NCI-H1694 treated with DMSO at 0.1 percent for 48 hours (cell line): ENCODE measurements around the gene MAMLD1.

Experiments
- DNase-seq: peaks from one replicate; lab custom pipeline; 2025; lab: John Stamatoyannopoulos, UW

Gene MAMLD1

GRCh38 chrX:150502091-150502490 is 139.0 kb downstream of the MAMLD1 start:
- DNase-seq: no peak

GRCh38 chrX:150502979-150503897 is 140.1 kb downstream of the MAMLD1 start:
- DNase-seq: no peak

DNA sequence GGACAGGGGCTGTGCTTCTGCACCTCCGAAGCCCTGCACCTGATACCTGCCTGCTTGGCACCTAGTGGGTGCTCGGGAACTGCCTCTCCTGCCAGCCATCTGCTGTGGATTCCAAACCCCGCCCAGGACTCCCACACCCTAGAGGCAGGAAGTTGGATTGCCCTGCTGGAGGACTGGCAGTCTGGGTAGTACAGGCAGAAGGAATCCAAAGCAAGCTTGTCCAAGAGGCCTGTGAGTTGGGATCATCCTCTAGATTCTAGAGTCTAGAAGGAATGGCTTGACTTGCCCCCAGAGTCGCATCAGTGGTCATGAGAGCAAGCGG is 140.7 kb downstream of the MAMLD1 start:
- no peak for DNase-seq

DNA sequence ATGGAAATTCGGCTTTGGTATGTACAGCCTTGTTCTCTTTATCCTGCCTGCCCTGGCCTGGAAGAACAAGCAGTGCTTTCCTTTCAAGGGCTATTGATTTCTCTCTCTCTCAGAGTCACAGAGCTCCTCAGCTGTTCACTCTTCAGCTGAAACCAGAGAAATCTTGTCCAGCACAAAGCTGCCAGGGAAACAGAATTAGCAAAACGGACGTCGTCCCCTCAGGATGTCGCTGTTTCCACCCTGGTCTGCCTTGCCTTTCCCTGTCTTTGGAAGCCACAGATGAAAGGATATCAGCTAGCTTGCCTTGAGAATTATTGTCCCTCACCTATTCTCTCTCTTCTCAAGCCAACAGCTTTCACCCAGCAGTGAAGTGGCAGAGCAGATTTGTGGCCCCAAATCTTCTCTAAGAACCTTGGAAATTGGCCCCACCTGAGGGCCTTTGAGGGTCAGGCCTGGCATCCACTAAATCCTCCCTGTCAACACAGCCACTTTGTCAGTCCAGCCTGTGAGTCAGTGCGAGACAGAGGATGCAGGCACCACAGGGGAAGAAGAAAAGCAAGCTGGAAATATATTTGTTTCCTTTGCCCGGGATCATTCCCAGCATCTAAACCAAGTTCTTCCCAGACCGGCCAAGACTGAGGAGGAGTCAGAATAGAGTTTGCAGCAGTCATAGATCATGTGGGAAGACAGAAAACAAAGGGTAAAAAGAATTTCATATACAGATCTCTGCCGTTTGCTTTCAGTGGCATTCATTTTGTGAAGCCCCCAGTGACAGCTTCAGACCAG is 141.5 kb downstream of the MAMLD1 start:
- no peak for DNase-seq

GRCh38 chrX:150506020-150506419 is 142.9 kb downstream of the MAMLD1 start:
- no peak for DNase-seq

GRCh38 chrX:150506486-150506885 is 143.4 kb downstream of the MAMLD1 start:
- DNase-seq: no peak

DNA sequence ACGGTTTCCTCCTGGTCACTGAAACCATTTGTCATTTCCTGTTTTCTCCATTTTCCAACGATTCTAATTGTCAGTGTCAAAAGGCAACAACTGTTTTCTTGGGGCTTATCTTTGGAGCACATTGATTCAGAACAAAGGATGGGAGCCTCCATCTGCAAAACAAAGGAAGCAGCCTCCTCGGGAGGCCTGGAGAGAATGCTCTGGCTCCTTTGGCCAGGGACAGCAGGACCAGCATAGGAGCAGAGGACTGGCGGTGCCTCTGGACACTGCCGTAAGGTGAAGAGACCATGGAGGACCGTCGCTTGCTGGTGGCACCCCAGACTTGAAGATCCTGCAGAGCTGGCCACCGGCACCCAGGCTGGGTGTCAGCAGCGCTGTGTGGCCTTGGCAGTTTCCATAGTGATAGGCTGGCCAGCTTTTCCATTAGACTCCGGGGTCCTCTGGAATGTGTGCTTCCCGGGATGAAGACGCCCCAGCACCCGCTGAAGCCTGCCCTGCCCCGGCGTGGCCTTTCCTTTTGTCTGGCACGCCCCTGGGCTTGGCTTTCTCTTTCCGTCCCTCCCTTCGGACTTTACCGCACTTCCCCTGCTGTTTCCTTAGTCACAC is 144.2 kb downstream of the MAMLD1 start:
- no peak for DNase-seq

- no peak for DNase-seq
Observed at GRCh38 chrX:150508018-150508417, 144.9 kb downstream of the MAMLD1 start.

- DNase-seq: peak; percentile 54
Observed at GRCh38 chrX:150508451-150509367, 145.6 kb downstream of the MAMLD1 start.

- no peak for DNase-seq
Observed at GRCh38 chrX:150509703-150510102, 146.6 kb downstream of the MAMLD1 start.

- peak; percentile 1 for DNase-seq
Observed at GRCh38 chrX:150512461-150512901, 149.4 kb downstream of the MAMLD1 start.

GRCh38 chrX:150513544-150513943 is 150.4 kb downstream of the MAMLD1 start:
- no peak for DNase-seq

DNA sequence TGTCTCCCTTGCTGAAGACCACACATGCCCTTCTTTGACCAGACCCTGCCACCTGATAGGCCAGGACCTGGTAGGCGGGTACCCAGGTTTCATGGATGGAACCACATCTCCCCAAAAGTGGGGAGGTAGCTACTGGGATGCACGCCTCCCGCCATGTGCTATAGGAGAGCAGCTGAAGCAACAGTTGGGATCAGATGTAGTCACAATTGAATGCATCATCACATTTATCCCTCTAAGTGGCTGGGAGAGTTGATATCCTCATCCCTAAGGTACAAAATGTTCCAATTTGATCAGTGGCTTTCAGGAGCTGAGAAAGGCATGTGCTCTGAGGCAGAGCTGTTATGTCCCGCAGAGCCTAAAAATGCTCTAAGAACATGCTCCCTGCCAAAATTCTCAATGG is 151.3 kb downstream of the MAMLD1 start:
- no peak for DNase-seq

GRCh38 chrX:150515801-150516200 is 152.7 kb downstream of the MAMLD1 start:
- no peak for DNase-seq

DNA sequence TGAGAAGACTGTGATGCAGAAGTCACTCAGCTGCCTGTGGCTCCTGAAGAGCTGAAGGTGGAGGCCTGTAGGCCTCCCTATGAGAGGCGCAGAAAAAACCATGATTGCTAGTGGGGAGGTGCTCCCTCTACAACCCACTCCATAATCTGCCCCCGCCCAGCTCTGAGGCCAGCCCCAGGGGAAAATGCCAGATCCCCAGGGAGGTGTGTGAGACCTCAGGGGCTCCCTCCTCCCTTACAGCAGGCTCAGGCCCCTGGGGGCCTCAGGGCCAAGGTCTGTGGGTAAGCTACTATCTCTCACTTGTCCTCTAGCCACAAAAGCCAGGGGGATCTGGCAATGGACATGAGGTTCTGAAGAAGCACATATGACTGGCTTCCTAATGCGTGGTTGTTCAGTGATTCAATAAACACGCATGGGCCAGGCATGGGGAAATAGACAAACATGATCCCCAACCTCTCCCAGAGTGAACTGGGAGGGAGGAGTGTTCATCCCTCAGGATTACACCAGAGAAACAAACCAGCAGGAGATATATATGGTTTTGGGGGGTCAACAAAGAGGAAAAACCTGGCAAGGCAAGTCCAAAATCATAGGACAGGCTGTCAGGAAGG is 154.3 kb downstream of the MAMLD1 start:
- DNase-seq: no peak

DNA sequence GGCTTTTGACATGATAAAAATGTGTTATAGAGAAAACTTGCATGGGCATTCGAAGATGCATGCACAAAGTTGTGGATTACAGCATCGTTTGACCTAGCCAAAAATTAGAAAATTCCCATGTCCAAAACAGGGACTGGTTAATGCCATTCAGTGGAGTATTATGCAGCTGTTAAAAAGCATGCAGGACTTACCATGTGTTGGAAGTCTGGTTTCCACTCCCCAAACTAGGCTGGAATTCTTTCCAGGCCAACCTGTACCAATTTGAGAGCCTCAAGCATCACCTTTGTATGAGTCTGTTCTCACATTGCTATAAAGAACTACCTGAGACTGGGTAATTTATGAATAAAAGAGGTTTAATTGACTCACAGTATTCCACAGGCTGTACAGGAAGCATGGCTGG is 159.4 kb downstream of the MAMLD1 start:
- DNase-seq: no peak

GRCh38 chrX:150525061-150525919 is 162.2 kb downstream of the MAMLD1 start:
- no peak for DNase-seq

DNA sequence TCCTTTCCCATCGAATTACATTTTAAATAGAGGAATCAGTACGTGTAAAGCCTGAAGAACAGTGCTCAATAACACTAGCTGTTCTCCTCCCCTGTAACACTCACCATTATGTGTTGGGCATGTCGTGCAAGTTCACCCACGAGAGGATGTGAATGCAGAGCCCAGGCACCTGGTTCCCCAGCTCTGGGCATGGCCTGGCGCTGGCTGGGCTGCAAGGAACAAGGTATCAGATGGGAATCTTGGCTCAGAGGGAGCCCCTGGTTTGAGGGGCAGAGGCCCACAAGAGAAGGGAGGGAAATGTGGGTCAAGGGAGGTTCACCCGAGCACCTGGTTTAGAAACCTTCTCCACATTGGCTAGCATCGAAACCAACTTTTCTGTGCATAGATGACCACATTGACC is 163.6 kb downstream of the MAMLD1 start:
- no peak for DNase-seq

- DNase-seq: no peak
Observed at GRCh38 chrX:150527108-150527507, 164.0 kb downstream of the MAMLD1 start.

DNA sequence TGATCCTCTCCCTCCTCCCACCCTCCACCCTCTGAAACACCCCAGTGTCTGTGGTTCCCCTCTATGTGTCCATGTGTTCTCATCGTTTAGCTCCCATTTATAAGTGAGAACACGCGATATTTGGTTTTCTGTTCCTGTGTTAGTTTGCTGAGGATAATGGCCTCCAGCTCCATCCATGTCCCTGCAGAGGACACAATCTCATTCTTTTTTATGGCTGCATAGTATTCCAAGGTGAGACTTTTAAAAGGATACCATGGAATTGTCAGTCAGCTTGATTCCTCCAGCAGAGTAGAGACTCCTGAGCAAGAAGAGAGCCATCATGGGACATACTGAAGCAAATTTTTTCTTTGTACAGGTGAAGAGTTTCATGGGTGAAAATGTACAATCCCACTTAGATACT is 166.5 kb downstream of the MAMLD1 start:
- DNase-seq: no peak
